Neural cell (in vitro differentiated cells): Measurements from ENCODE around the gene PIGQ. TPM values are rescaled to one million over a fixed set of nuclear protein-coding genes. Genes with fewer than 3 reads are reported as not detected.

ENCODE experiments used
- H2AFZ ChIP-seq: fragments of 200-600, 300-800 bp; sonication (generic), shearing (Covaris generic); 2 replicates; pipeline ENCODE4 v1.6.0; 2014; ENCODE audit warnings: low read depth, mild to moderate bottlenecking, antibody characterized with exemption, low read length, moderate library complexity
- H3F3A ChIP-seq: fragments of 200-600 bp; shearing (Covaris generic); 2 replicates; pipeline ENCODE4 v1.6.1; 2016; ENCODE audit warnings: mild to moderate bottlenecking, moderate library complexity, mixed read lengths, antibody characterized with exemption, low read length; ENCODE audit not compliant: insufficient read depth, poor library complexity, severe bottlenecking
- H3K27ac ChIP-seq: fragments of 200-600, 300-800 bp; sonication (generic), shearing (Covaris generic); 2 replicates; pipeline ENCODE4 v1.5.1; 2014; ENCODE audit warnings: mild to moderate bottlenecking, low read length, moderate library complexity
- H3K27me3 ChIP-seq: fragments of 300-800, 200-600 bp; sonication (generic), shearing (Covaris generic); 2 replicates; pipeline ENCODE4 v1.6.0; 2014; ENCODE audit warnings: mild to moderate bottlenecking, low read depth, low read length, moderate library complexity; ENCODE audit not compliant: insufficient read depth
- H3K36me3 ChIP-seq: fragments of 300-800, 200-600 bp; sonication (generic), shearing (Covaris generic); 2 replicates; pipeline ENCODE4 v1.5.1; 2014; ENCODE audit warnings: mild to moderate bottlenecking, antibody characterized with exemption, low read length, moderate library complexity; ENCODE audit not compliant: insufficient read depth
- H3K4me2 ChIP-seq: fragments of 300-800, 200-600 bp; sonication (generic), shearing (Covaris generic); 2 replicates; pipeline ENCODE4 v1.6.0; 2014; ENCODE audit warnings: mild to moderate bottlenecking, low read length
- H3K4me3 ChIP-seq: fragments of 300-800, 200-600 bp; sonication (generic), shearing (Covaris generic); 2 replicates; pipeline ENCODE4 v1.5.1; 2014; ENCODE audit warnings: mild to moderate bottlenecking, low read length, moderate library complexity
- H3K79me2 ChIP-seq: fragments of 200-600 bp; shearing (Covaris generic); replicated peaks from 2 replicates; pipeline ENCODE4 v1.6.0; 2014; ENCODE audit warnings: mild to moderate bottlenecking, low read length, moderate library complexity; ENCODE audit not compliant: insufficient read depth
- H3K9ac ChIP-seq: fragments of 300-800, 200-600 bp; sonication (generic), shearing (Covaris generic); 2 replicates; pipeline ENCODE4 v1.6.1; 2016; ENCODE audit warnings: mild to moderate bottlenecking, low read length, mixed read lengths
- H3K9me2 ChIP-seq: fragments of 200-600 bp; shearing (Covaris generic); 2 replicates; pipeline ENCODE4 v1.6.1; 2016; ENCODE audit warnings: mild to moderate bottlenecking, low read length, mixed read lengths; ENCODE audit not compliant: insufficient read depth
- H3K9me3 ChIP-seq: fragments of 200-600, 300-800 bp; sonication (generic), shearing (Covaris generic); 2 replicates; pipeline ENCODE4 v1.6.1; 2016; ENCODE audit warnings: mild to moderate bottlenecking, mixed run types, low read length, moderate library complexity, mixed read lengths
- H4K20me1 ChIP-seq: fragments of 200-600 bp; shearing (Covaris generic); 2 replicates; pipeline ENCODE4 v1.6.1; 2016; ENCODE audit warnings: mild to moderate bottlenecking, mixed run types; ENCODE audit not compliant: insufficient read depth
- CTCF ChIP-seq: fragments of 450-650 bp; IDR thresholded peaks from 2 replicates; pipeline ENCODE4 v1.5.1; 2014; ENCODE audit warnings: antibody characterized with exemption, mild to moderate bottlenecking, moderate library complexity; ENCODE audit not compliant: poor library complexity, severe bottlenecking
- EP300 ChIP-seq: fragments of 450-650 bp; conservative IDR thresholded peaks from 2 replicates; pipeline ENCODE4 v1.6.1; 2014; ENCODE audit warnings: antibody characterized with exemption, mild to moderate bottlenecking, moderate library complexity; ENCODE audit not compliant: poor library complexity, severe bottlenecking
- EZH2 ChIP-seq: fragments of 200-600, 300-800 bp; shearing (Covaris generic), sonication (generic); IDR thresholded peaks from 2 replicates; pipeline ENCODE4 v1.6.1; 2014; ENCODE audit warnings: antibody characterized with exemption, low read length, borderline replicate concordance, mild to moderate bottlenecking; ENCODE audit not compliant: insufficient read depth, poor library complexity, severe bottlenecking
- MXI1 ChIP-seq: fragments of 450-650 bp; conservative IDR thresholded peaks from 2 replicates; pipeline ENCODE4 v1.6.1; 2014; ENCODE audit warnings: antibody characterized with exemption, mild to moderate bottlenecking; ENCODE audit not compliant: poor library complexity, severe bottlenecking
- POLR2AphosphoS5 ChIP-seq: IDR thresholded peaks from 2 replicates; pipeline ENCODE4 v1.6.1; 2012
- RAD21 ChIP-seq: fragments of 450-650 bp; conservative IDR thresholded peaks from 2 replicates; pipeline ENCODE4 v1.6.1; 2014; ENCODE audit warnings: antibody characterized with exemption, mild to moderate bottlenecking, moderate library complexity
- REST ChIP-seq: IDR thresholded peaks from 2 replicates; pipeline ENCODE4 v1.6.1; 2012; ENCODE audit warnings: borderline replicate concordance
- SMC3 ChIP-seq: fragments of 450-650 bp; conservative IDR thresholded peaks from 2 replicates; pipeline ENCODE4 v1.6.1; 2014; ENCODE audit warnings: antibody characterized with exemption, mild to moderate bottlenecking, moderate library complexity; ENCODE audit not compliant: poor library complexity
- TAF1 ChIP-seq: IDR thresholded peaks from 2 replicates; pipeline ENCODE4 v1.6.1; 2012; ENCODE audit warnings: low read depth
- polyA plus RNA-seq: library from polyadenylated mRNA; depleted of rRNA; stranded (reverse); fragments of >200 nt; gene quantifications from 2 replicates; pipeline ENCODE4 v1.2.3, GENCODE V29; 2014

PIGQ gene
- polyA plus RNA-seq, 1 donor from 2014 or later: 69.2 TPM

- no peak overlapping the region for H3K4me2 ChIP-seq
- no peaks in the 10 kb centered on the region for H4K20me1 ChIP-seq
- TF ChIP-seq REST (no peak), EZH2 (no peak), SMC3 (no peak), EP300 (no peak), POLR2AphosphoS5 (no peak), CTCF (no peak), MXI1 (no peak), RAD21 (no peak)
- H3K9me2 ChIP-seq: no peaks in the 10 kb centered on the region
- no peaks in the 10 kb centered on the region for H3K9me3 ChIP-seq
- no peak overlapping the region for H2AFZ ChIP-seq
- H3K36me3 ChIP-seq: no peaks in the 10 kb centered on the region
- H3F3A ChIP-seq: no peaks in the 10 kb centered on the region
- no peaks in the 10 kb centered on the region for H3K27me3 ChIP-seq
- H3K27ac ChIP-seq: no peak overlapping the region
- no peak overlapping the region for H3K4me3 ChIP-seq
- H3K9ac ChIP-seq: no peak overlapping the region
- H3K79me2 ChIP-seq: no peaks in the 10 kb centered on the region
Observed at GRCh38 chr16:577796-578195, 8.0 kb downstream of the PIGQ start.

GRCh38 chr16:578232-578869 lies 8.6 kb downstream of the PIGQ start:
- TF ChIP-seq REST (no peak), RAD21 (no peak), SMC3 (no peak), CTCF (no peak), EP300 (no peak), POLR2AphosphoS5 (no peak), MXI1 (no peak), EZH2 (no peak), TAF1 (no peak)
- no peaks in the 10 kb centered on the region for H3K9me3 ChIP-seq
- no peaks in the 10 kb centered on the region for H3K27me3 ChIP-seq
- no peak overlapping the region for H3K9ac ChIP-seq
- no peaks in the 10 kb centered on the region for H4K20me1 ChIP-seq
- no peak overlapping the region for H3K4me2 ChIP-seq
- H3K36me3 ChIP-seq: no peaks in the 10 kb centered on the region
- H3K4me3 ChIP-seq: no peak overlapping the region
- no peaks in the 10 kb centered on the region for H3K79me2 ChIP-seq
- no peak overlapping the region for H3K27ac ChIP-seq
- H2AFZ ChIP-seq: no peak overlapping the region
- no peaks in the 10 kb centered on the region for H3K9me2 ChIP-seq
- no peaks in the 10 kb centered on the region for H3F3A ChIP-seq
